BJ (cell line): ENCODE results near the gene PTBP1. TPM values are rescaled to one million over a fixed set of nuclear protein-coding genes. Genes with fewer than 3 reads are reported as not detected.

Experiments
- CTCF ChIA-PET: fragments of 350-600 bp; formaldehyde crosslinking; extraction: SDS; loops from one replicate; lab custom pipeline; 2021; ENCODE audit warnings: antibody characterized with exemption, inconsistent platforms; lab: Yijun Ruan, JAX
- POLR2A ChIA-PET: fragments of 300-600 bp; sonication (Branson Sonifier 250); formaldehyde crosslinking; extraction: SDS; loops from one replicate; lab custom pipeline; 2021; ENCODE audit warnings: antibody characterized with exemption; lab: Charles Lee
- DNase-seq: peaks from one replicate; pipeline ENCODE4 v3.0.0-alpha.2; 2011; ENCODE audit warnings: low read depth
- H3K27me3 ChIP-seq: 2 replicates; pipeline ENCODE4 v1.6.0; 2011; ENCODE audit warnings: low read length; ENCODE audit not compliant: control insufficient read depth, insufficient read depth
- H3K36me3 ChIP-seq: 2 replicates; pipeline ENCODE4 v1.5.1; 2011; ENCODE audit warnings: low read length; ENCODE audit not compliant: control insufficient read depth, insufficient read depth
- H3K4me3 ChIP-seq: 2 replicates; pipeline ENCODE4 v1.5.1; 2011; ENCODE audit warnings: low read depth, mild to moderate bottlenecking, control low read depth, low read length
- CTCF ChIP-seq: IDR thresholded peaks from 2 replicates; pipeline ENCODE4 v1.5.1; 2011; ENCODE audit warnings: low read depth, mild to moderate bottlenecking, control low read depth, inconsistent platforms, low read length, moderate library complexity; ENCODE audit not compliant: insufficient read depth
- polyA plus RNA-seq: library from polyadenylated mRNA; depleted of rRNA; stranded (reverse); fragments of >200 nt; gene quantifications from 2 replicates; pipeline ENCODE4 v1.2.3, GENCODE V29; 2011

Gene PTBP1
- polyA plus RNA-seq, 1 experiment = 328 TPM

GRCh38 chr19:813219-814151, 16.2 kb downstream of the PTBP1 start:
- DNase-seq = no peak
- TF ChIP-seq CTCF = no peak
- no peak overlapping the region for H3K4me3 ChIP-seq
- H3K36me3 ChIP-seq = peaks cover 19% of the 10 kb centered on the region
- POLR2A ChIA-PET = no interaction called here
- CTCF ChIA-PET = no interaction called here
- H3K27me3 ChIP-seq = no peaks in the 10 kb centered on the region

- CTCF ChIA-PET = no interaction called here
- POLR2A ChIA-PET = no interaction called here
These were observed 17.2 kb downstream of the PTBP1 start for GRCh38 chr19:814152-815078.

DNA sequence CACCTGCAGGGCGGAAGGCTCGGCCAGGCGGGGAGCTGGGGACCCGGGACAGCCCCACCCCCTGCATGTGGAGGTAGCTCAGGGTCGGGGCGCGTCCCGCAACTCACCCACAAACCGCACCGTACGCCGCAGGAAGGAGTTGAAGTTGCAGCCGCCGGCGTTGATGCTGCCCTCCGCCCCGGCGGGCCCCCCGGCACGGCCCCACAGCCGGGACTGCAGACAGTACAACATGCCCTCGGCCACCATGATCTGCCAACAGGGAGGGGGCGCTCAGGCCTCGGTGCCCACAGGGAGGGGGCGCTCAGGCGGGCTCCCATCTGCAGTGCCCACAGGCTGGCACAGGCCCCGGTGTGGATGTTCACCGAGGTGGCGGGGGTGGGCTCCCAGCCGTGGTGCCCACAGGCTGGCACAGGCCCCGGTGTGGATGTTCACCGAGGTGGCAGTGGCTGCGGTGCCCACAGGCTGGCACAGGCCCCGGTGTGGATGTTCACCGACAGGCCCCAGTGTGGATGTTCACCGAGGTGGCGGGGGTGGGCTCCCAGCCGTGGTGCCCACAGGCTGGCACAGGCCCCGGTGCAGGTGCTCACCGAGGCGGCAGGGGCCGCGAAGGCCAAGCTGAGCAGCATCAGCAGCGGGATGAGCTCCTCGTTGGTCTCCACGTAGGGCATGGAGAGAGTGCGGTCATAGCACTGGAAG, 18.0 kb downstream of the PTBP1 start:
- POLR2A ChIA-PET = no interaction called here
- CTCF ChIA-PET = no interaction called here
- Histone ChIP-seq H3K27me3 (no peaks in the 10 kb centered on the region), H3K36me3 (peaks cover 13% of the 10 kb centered on the region), H3K4me3 (no peak overlapping the region)
- no peak for TF ChIP-seq CTCF
- no peak for DNase-seq

More at GRCh38 chr19:814152-815078, 17.2 kb downstream of the PTBP1 start:
- Histone ChIP-seq H3K4me3 (no peak overlapping the region), H3K36me3 (peaks cover 14% of the 10 kb centered on the region), H3K27me3 (no peaks in the 10 kb centered on the region)
- no peak for TF ChIP-seq CTCF
- no peak for DNase-seq

GRCh38 chr19:815775-816499, 18.7 kb downstream of the PTBP1 start:
- H3K4me3 ChIP-seq = no peak overlapping the region
- DNase-seq = no peak
- ChIA-PET CTCF (no interaction called here), POLR2A (no interaction called here)
- no peak for TF ChIP-seq CTCF
- peaks cover 10% of the 10 kb centered on the region for H3K36me3 ChIP-seq
- no peaks in the 10 kb centered on the region for H3K27me3 ChIP-seq
